ENCODE data around the gene SELENOP. TPM values are rescaled to one million over a fixed set of nuclear protein-coding genes. Genes with fewer than 3 reads are reported as not detected.

The SELENOP gene
- total and polyA plus RNA-seq, 2 of the 13 experiments (the other 11 are each of a cell fraction or from before 2014, with no cell fraction given), result 1,895 to 2,083 TPM

- BruUV-seq (replicated peaks), result no TSS peak
- Histone ChIP-seq H3K9ac (ENCODE audit: insufficient read depth, low read depth, low read length) (no peak overlapping the region), H2AFZ (ENCODE audit: low read length) (no peak overlapping the region), H3K4me2 (ENCODE audit: low read depth, low read length) (no peak overlapping the region), H3K79me2 (ENCODE audit: insufficient read depth, low read length) (no peaks in the 10 kb centered on the region), H4K20me1 (ENCODE audit: insufficient read depth, low read length) (no peaks in the 10 kb centered on the region), H3K4me1 (ENCODE audit: insufficient read depth, low read length) (no peaks in the 10 kb centered on the region), H3K36me3 (replicated peaks in 1 of 2; ENCODE audit: control insufficient read depth in 1 of 2, insufficient read depth in 2 of 2, low read length in 2 of 2) (no peaks in the 10 kb centered on the region), H3K27me3 (ENCODE audit: control insufficient read depth in 1 of 2, insufficient read depth in 2 of 2, low read length in 2 of 2) (no peaks in the 10 kb centered on the region; a peak in 1 of 5 replicates), H3K4me3 (replicated peaks in 1 of 3; ENCODE audit: insufficient read depth in 1 of 3, low read depth in 2 of 3, low read length in 3 of 3) (no peak overlapping the region), H3K9me3 (ENCODE audit: low read length) (peaks cover 19% of the 10 kb centered on the region), H3K27ac (ENCODE audit: extremely low read length, insufficient read depth, low read length) (no peak overlapping the region)
- no peak for ATAC-seq
- no peak for DNase-seq (ENCODE audit: low spot score)
- TF ChIP-seq PAWR (CRISPR knock-in tag; IDR thresholded peaks at IDR 0.05; ENCODE audit: borderline replicate concordance) (no peak), HOXA3 (CRISPR knock-in tag; IDR thresholded peaks at IDR 0.05) (no peak)
- 5% methylated on average over 1 of the region's 1 CpG for WGBS (ENCODE audit: low lambda C conversion rate)
- in situ Hi-C loops (cut with HindIII; ENCODE audit: extremely low pct_ligation_motif_present, low pct_unique_long_range_greater_than_20kb), result no loop called here
- FAIRE-seq, result no peak
- intact Hi-C loops (cut with micrococcal nuclease; ENCODE audit: unreplicated experiment), result no loop called here
- CTCF ChIA-PET (ENCODE audit: low intra/inter-chr PET ratio, low total read pairs), result no interaction called here
- POLR2A ChIA-PET, result no interaction called here
Measured at GRCh38 chr5:42787845-42788244, 23.8 kb downstream of the SELENOP start.

- FAIRE-seq (no peak), ATAC-seq (no peak), DNase-seq (ENCODE audit: low spot score) (no peak)
- H3K36me3 ChIP-seq (replicated peaks in 1 of 2; ENCODE audit: control insufficient read depth in 1 of 2, insufficient read depth in 2 of 2, low read length in 2 of 2), result no peaks in the 10 kb centered on the region
- intact Hi-C loops (cut with micrococcal nuclease; ENCODE audit: unreplicated experiment), result no loop called here
- H3K4me3 ChIP-seq (replicated peaks in 1 of 3; ENCODE audit: insufficient read depth in 1 of 3, low read depth in 2 of 3, low read length in 3 of 3), result no peak overlapping the region
- H2AFZ ChIP-seq (ENCODE audit: low read length), result no peak overlapping the region
- POLR2A ChIA-PET, result no interaction called here
- no TSS peak for BruUV-seq (replicated peaks)
- H3K9ac ChIP-seq (ENCODE audit: insufficient read depth, low read depth, low read length), result no peak overlapping the region
- no peak overlapping the region for H3K27ac ChIP-seq (ENCODE audit: extremely low read length, insufficient read depth, low read length)
- CTCF ChIA-PET (ENCODE audit: low intra/inter-chr PET ratio, low total read pairs), result no interaction called here
- no peaks in the 10 kb centered on the region for H3K4me1 ChIP-seq (ENCODE audit: insufficient read depth, low read length)
- no peaks in the 10 kb centered on the region for H3K79me2 ChIP-seq (ENCODE audit: insufficient read depth, low read length)
- H3K27me3 ChIP-seq (ENCODE audit: control insufficient read depth in 1 of 2, insufficient read depth in 2 of 2, low read length in 2 of 2), result no peaks in the 10 kb centered on the region; a peak in 1 of 5 replicates
- no peaks in the 10 kb centered on the region for H4K20me1 ChIP-seq (ENCODE audit: insufficient read depth, low read length)
- in situ Hi-C loops (cut with HindIII; ENCODE audit: extremely low pct_ligation_motif_present, low pct_unique_long_range_greater_than_20kb), result no loop called here
- H3K4me2 ChIP-seq (ENCODE audit: low read depth, low read length), result no peak overlapping the region
- H3K9me3 ChIP-seq (ENCODE audit: low read length), result peaks cover 19% of the 10 kb centered on the region
- no peak for TF ChIP-seq E2F5 (CRISPR knock-in tag; conservative IDR thresholded peaks at IDR 0.05)
- TF ChIP-seq ZNF160 (CRISPR knock-in tag; IDR thresholded peaks at IDR 0.05), result peak; percentile 93; the same call in 1 of the 2 replicates
Measured at GRCh38 chr5:42787073-42787472, 24.6 kb downstream of the SELENOP start.
